A549 treated with CpdA at 1 μM for 4 hours (cell line): ENCODE results near the gene CMTM4. TPM values are rescaled to one million over a fixed set of nuclear protein-coding genes. Genes with fewer than 3 reads are reported as not detected.

Experiments used
- total RNA-seq: library from RNA; stranded (reverse); fragments of 200-300 nt; extraction: Qiagen RNA extraction; gene quantifications from 5 replicates; pipeline ENCODE4 v1.2.3, GENCODE V29; 2022; ENCODE audit warnings: low read depth

Gene CMTM4
- total RNA-seq = 20.7 to 34.6 TPM (median 31.2 TPM) in 5 replicates

GRCh38 chr16:66696669-66697630, at the start of gene CMTM4:
CMTM4 (minus strand) TSS chr16:66696743; CDS start chr16:66696525, 218 bp downstream.

GRCh38 chr16:66604376-66605176, 92.0 kb downstream of the CMTM4 start, which contains the start of gene CMTM3:
CMTM3 (plus strand) TSS chr16:66604704; CDS start chr16:66604806, 102 bp downstream.

DNA sequence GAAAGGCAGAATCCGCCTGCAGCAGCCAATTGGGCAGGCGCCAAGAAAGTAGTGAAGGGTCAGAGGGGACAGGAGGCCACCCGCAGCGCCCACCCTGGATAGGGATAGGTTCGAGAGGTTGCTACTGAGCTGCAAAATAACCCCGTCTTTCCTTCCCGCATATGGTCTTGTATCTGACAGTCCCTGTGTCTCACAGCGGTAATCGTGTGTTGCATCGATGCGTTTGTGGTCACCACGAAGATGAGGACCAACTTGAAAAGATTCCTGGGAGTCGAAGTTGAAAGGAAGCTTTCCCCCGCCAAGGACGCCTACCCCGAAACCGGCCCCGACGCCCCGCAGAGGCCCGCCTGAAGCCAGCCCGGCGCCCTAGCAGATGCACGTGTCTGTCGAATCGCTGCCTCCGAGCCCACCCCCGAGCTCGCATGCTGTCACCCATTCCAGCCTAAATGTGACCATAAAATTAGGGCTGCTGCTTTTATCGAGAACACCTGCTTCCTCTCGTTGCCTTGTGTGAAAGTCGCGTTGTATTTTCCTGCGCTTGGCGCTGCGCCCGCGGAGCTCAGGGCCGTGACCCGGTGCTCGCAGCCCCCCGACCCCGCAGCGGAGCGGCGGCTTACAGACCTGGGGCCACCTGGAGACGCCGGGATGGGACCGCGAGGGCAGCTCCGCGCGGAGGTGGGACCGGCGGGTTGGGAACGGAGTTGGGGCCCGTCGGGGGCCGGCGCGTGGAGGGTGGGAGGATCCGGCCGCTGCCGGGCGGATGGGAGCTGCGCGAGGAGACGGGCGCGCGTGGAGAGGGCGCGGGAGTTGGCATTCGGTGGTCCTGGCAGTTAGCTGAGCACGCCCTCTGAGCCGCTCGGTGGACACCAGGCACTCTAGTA, 117.7 kb downstream of the CMTM4 start, which contains the start of gene CMTM2:
CMTM2 (plus strand) TSS at position 813 of the 881 bp plus-strand sequence. CDS start 145 bp downstream, outside the sequence.

GRCh38 chr16:66566051-66566901, 130.3 kb downstream of the CMTM4 start, which contains the start of gene CMTM1:
CMTM1 (plus strand) TSS chr16:66566439; CDS start chr16:66566514, 75 bp downstream.

Other genes with a start within 250 kb of the CMTM4 start
- gene TK2, start 146.6 kb downstream of the CMTM4 start, total RNA-seq = 14.3 to 18.9 TPM (median 15.8 TPM) in 5 replicates
- 60.3 to 70.7 TPM (median 62.7 TPM) in 5 replicates for gene CKLF, start 144.2 kb downstream of the CMTM4 start, total RNA-seq
- 0.89 to 2.0 TPM (median 1.5 TPM) in 4 of 5 replicates, not detected in the other for gene CMTM1, start 130.3 kb downstream of the CMTM4 start, total RNA-seq
- gene CMTM2, start 117.3 kb downstream of the CMTM4 start, total RNA-seq = 0.15 TPM in 1 of 5 replicates, not detected in the others
- gene CMTM3, start 92.0 kb downstream of the CMTM4 start, total RNA-seq = 65.8 to 81.0 TPM (median 74.2 TPM) in 5 replicates
- gene DYNC1LI2, start 54.9 kb upstream of the CMTM4 start, total RNA-seq = 42.7 to 59.9 TPM (median 51.9 TPM) in 5 replicates
- 0.07 TPM in 1 of 5 replicates, not detected in the others for gene TERB1, start 104.8 kb upstream of the CMTM4 start, total RNA-seq
- 60.5 to 71.9 TPM (median 70.8 TPM) in 5 replicates for gene NAE1, start 134.2 kb upstream of the CMTM4 start, total RNA-seq
- 0.07 TPM in 1 of 5 replicates, not detected in the others for gene CA7, start 147.7 kb upstream of the CMTM4 start, total RNA-seq
- 5.4 to 7.6 TPM (median 5.6 TPM) in 5 replicates for gene PDP2, start 183.8 kb upstream of the CMTM4 start, total RNA-seq
- gene CDH16, start 222.1 kb upstream of the CMTM4 start, total RNA-seq = 0.16 to 0.28 TPM (median 0.23 TPM) in 5 replicates
- 7.2 to 19.8 TPM (median 11.7 TPM) in 5 replicates for gene RRAD, start 228.8 kb upstream of the CMTM4 start, total RNA-seq
- gene CIAO2B, start 237.7 kb upstream of the CMTM4 start, total RNA-seq = 121 to 175 TPM (median 171 TPM) in 5 replicates
- gene CES2, start 238.8 kb upstream of the CMTM4 start, total RNA-seq = 27.5 to 30.8 TPM (median 28.4 TPM) in 5 replicates